Stomach (tissue), 9 donors: ENCODE results near the gene NPIPA5. TPM values are rescaled to one million over a fixed set of nuclear protein-coding genes. Genes with fewer than 3 reads are reported as not detected.
"Not testable (repeated sequence)": the region's sequence is repeated elsewhere in the genome, so short reads cannot be mapped to it uniquely, and the experiment has no call there.

Source experiments
- DNase-seq, 2 donors: peaks; one replicate each; pipeline versions ENCODE4 v3.0.0 to v3.0.0-alpha.2; 2013 to 2019
- H3K27ac ChIP-seq, 5 donors: fragments of 200-600 bp in 4 of 5; sonication (generic) in 4 of 5; one replicate each; pipeline ENCODE4 v1.5.1; 2013 to 2019; ENCODE audit warnings: mild to moderate bottlenecking in 1 of 5, moderate library complexity in 1 of 5
- H3K27me3 ChIP-seq, 3 donors: fragments of 200-600 bp; sonication (generic); one replicate each; pipeline ENCODE4 v1.5.1; 2017 to 2019; ENCODE audit warnings: mixed run types in 1 of 3
- H3K36me3 ChIP-seq, 4 donors: fragments of 200-600 bp; sonication (generic); 1 replicate in 3 of 4; 2 replicates in 1 of 4; pipeline ENCODE4 v1.5.1; 2016 to 2019
- H3K4me1 ChIP-seq, 4 donors: fragments of 200-600 bp; sonication (generic); one replicate each; pipeline ENCODE4 v1.5.1; 2016 to 2019
- H3K4me3 ChIP-seq, 4 donors: fragments of 200-600 bp; sonication (generic) in 3 of 4; one replicate each; pipeline ENCODE4 v1.5.1; 2016 to 2019; ENCODE audit warnings: mild to moderate bottlenecking in 1 of 4
- H3K9me3 ChIP-seq, 4 donors: fragments of 200-600 bp; sonication (generic); one replicate each; pipeline ENCODE4 v1.5.1; 2016 to 2019
- POLR2AphosphoS5 ChIP-seq, 3 donors: sonication (generic); formaldehyde crosslinking; IDR thresholded peaks; one replicate each; pipeline ENCODE4 v1.6.1; 2016; ENCODE audit warnings: antibody characterized with exemption in 3 of 3
- WGBS, 5 donors: extraction: QIAGEN DNeasy Blood & Tissue Kit in 3 of 5; methylation state at CpG; one replicate each; pipeline versions ENCODE4 v1.1.5 to v1.1.7; 2013 to 2018; 5-methylcytosine and 5-hydroxymethylcytosine counted together
- intact Hi-C: fragments of 100-400 bp; cut with DNase I; formaldehyde crosslinking; loops from one replicate; pipeline ENCODE4 v1.15.1; 2023; ENCODE audit warnings: low total_unique reads
- polyA plus RNA-seq, 3 donors: library from polyadenylated mRNA; stranded (reverse); fragments of 200-250 nt; gene quantifications; one replicate each; pipeline ENCODE4 v1.2.3, GENCODE V29; 2013
- total RNA-seq, 5 donors: library from RNA; depleted of rRNA; stranded (reverse); fragments of >200 nt; gene quantifications; one replicate each; pipeline versions ENCODE4 v1.1.0 to v1.2.3, GENCODE V29; 2014 to 2016
- donor health status: healthy with polysubstance abuse.
- donor health status: Bipolar disorder and iron deficiency.
- donor health status: healthy.

NPIPA5 gene
- total and polyA plus RNA-seq, 8 donors, result 0.45 to 20.6 (median 13.1) TPM; not detected in 1

GRCh38 chr16:15395631-15396508 lies 17.8 kb upstream of the NPIPA5 start, which contains the start of gene MPV17L:
Gene MPV17L (plus strand): TSS chr16:15395754. CDS start chr16:15395898, 144 bp downstream.
- intact Hi-C loops, result not testable (repeated sequence)
- WGBS, 5 donors, result 4 to 10% (median 4%) methylated on average over 23 to 79 of the region's 79 CpGs
- peak within 1 kb of the TSS; percentile 61 to 76 (median 66) for H3K4me3 ChIP-seq

GRCh38 chr16:15393025-15393424 lies 14.9 kb upstream of the NPIPA5 start:
- 90 to 96% (median 94%) methylated on average over 6 to 7 of the region's 8 CpGs for WGBS, 5 donors
- H3K27me3 ChIP-seq, intact Hi-C loops, H3K4me3 ChIP-seq, DNase-seq, H3K27ac ChIP-seq, H3K9me3 ChIP-seq, H3K36me3 ChIP-seq: not testable (repeated sequence)
- H3K4me1 ChIP-seq, result peaks cover 6 to 23% (median 17%) of the 10 kb centered on the region in 4 donors

More at GRCh38 chr16:15395631-15396508, 17.8 kb upstream of the NPIPA5 start, which contains the start of gene MPV17L:
- DNase-seq, result peak; percentile 48 to 75
- H3K36me3 ChIP-seq, H3K9me3 ChIP-seq, H3K27me3 ChIP-seq: not testable (repeated sequence)
- peak in 1 of 3 donors; percentile 19 for TF ChIP-seq POLR2AphosphoS5 (IDR thresholded peaks at IDR 0.05)
- peak within 1 kb of the TSS; percentile 23 to 77 (median 58) for H3K27ac ChIP-seq
- H3K4me1 ChIP-seq, result peaks cover 6 to 23% (median 17%) of the 10 kb centered on the region in 4 donors

DNA sequence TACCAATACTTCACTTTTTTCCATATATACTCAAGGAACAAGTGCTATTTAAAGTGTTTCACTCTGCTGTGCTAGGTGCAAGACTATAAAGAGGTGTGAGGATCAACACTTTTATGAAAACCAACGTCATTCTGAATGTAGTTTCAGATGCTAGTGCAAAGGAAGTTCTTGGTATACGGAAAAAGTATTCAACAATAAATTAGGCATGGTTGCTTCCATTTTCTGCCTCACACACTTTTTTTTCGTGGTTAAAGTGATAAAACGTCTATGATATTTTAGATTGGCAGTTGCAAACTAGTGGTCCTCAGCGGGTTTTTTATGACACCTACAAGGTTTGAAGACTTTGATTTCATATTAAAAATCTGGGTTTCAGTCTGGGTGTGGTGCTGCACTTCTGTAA lies 11.8 kb upstream of the NPIPA5 start:
- intact Hi-C loops, H3K27me3 ChIP-seq, H3K4me1 ChIP-seq, H3K36me3 ChIP-seq, H3K9me3 ChIP-seq, H3K27ac ChIP-seq, H3K4me3 ChIP-seq, DNase-seq: not testable (repeated sequence)
- 67 to 83% (median 80%) methylated on average over 5 of the region's 5 CpGs for WGBS, 5 donors

- H3K27me3 ChIP-seq, H3K4me3 ChIP-seq, H3K36me3 ChIP-seq, intact Hi-C loops, DNase-seq, H3K9me3 ChIP-seq, H3K4me1 ChIP-seq, H3K27ac ChIP-seq: not testable (repeated sequence)
- 61 to 81% (median 63%) methylated on average over 6 of the region's 6 CpGs for WGBS, 5 donors
These were observed 10.0 kb upstream of the NPIPA5 start for GRCh38 chr16:15388060-15388459.

GRCh38 chr16:15382810-15383209 lies 4.7 kb upstream of the NPIPA5 start:
- H3K9me3 ChIP-seq, DNase-seq, H3K27me3 ChIP-seq, H3K4me1 ChIP-seq, H3K27ac ChIP-seq, H3K4me3 ChIP-seq, intact Hi-C loops, H3K36me3 ChIP-seq: not testable (repeated sequence)
- 33 to 60% (median 55%) methylated on average over 1 to 3 of the region's 3 CpGs for WGBS, 5 donors

DNA sequence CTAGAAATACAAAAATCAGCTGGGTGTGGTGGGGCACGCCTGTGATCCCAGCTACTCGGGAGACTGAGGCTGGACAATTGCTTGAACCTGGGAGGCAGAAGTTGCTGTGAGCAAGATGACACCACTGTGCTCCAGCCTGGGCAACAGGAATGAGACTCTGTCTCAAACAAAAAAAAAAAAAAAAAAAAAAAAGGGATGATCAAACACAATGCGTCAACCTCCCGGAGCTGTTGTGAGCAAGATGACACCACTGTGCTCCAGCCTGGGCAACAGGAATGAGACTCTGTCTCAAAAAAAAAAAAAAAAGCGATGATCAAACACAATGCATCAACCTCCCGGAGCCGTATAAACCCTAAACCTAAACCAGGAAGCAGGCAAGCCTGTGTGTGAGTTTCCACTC lies 20.6 kb downstream of the NPIPA5 start:
- H3K4me3 ChIP-seq, H3K27me3 ChIP-seq, H3K27ac ChIP-seq, intact Hi-C loops, DNase-seq, H3K36me3 ChIP-seq, H3K4me1 ChIP-seq, H3K9me3 ChIP-seq: not testable (repeated sequence)
- WGBS, 5 donors, result 68 to 90% (median 73%) methylated on average over 3 to 5 of the region's 7 CpGs; no CpG with 5 or more reads in 1 of the 5 donors

DNA sequence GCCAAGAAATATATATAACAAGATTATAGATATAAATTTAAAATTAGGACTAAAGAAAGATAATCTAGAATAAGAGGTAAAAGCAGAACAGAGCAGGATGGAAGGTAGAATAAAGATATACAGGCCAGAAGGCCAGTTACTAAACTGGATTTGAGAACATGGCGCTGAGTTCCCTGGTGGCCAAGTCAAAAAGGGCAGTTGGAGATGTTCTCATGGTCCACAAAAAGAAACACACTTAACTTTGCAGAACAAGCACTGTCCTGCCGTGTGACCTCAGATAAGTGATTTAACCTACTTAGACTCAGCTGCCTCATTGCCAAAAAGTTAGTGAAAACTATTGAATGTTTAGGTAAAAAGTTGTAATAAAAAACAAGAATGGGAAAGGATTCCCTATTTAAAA lies 23.2 kb downstream of the NPIPA5 start:
- no CpG with 5 or more reads among the region's 2 CpGs for WGBS, 5 donors
- H3K27ac ChIP-seq, H3K27me3 ChIP-seq, intact Hi-C loops, DNase-seq, H3K4me3 ChIP-seq, H3K4me1 ChIP-seq, H3K36me3 ChIP-seq, H3K9me3 ChIP-seq: not testable (repeated sequence)

DNA sequence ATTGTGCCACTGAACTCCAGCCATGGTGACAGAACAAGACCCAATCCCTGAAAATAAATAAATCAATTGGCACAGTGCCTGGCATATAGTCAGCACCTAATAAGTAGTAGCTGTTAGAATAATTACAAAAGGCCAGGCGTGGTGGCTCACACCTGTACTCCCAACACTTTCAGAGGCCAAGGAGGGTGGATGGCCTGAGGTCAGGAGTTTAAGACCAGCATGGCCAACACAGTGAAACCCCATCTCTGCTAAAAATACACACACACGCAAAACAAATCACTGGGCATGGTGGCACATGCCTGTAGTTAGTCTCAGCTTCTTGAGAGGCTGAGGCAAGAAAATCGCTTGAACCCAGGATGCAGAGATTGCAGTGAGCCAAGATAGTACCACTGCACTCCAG lies 25.2 kb downstream of the NPIPA5 start:
- H3K27me3 ChIP-seq, H3K27ac ChIP-seq, H3K4me1 ChIP-seq, H3K4me3 ChIP-seq, H3K36me3 ChIP-seq, intact Hi-C loops, H3K9me3 ChIP-seq: not testable (repeated sequence)
- DNase-seq, result peak in 1 of 2 donors; percentile 25
- WGBS, 5 donors, result 23 to 60% (median 37%) methylated on average over 1 of the region's 3 CpGs; no CpG with 5 or more reads in 1 of the 5 donors

DNA sequence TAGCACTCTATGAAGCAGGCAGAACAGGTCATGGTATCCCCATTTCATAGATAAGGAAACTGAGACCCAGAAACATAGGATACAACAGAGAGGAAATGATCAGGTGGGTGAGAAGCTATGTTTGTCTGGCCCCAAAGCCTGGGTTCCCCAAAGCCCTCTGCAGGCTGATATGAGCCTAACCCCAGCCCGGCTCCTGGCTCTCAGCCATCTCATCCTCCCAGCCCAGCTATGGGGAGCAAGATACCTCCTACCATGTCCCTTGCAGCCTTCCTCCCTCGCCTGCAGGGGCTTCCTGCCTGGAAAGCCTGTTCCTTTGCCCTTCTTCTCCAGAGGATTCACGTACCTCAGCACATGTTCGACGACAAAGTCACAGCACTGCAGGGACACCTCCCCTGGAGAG lies 26.3 kb downstream of the NPIPA5 start:
- H3K27me3 ChIP-seq, intact Hi-C loops, H3K36me3 ChIP-seq, H3K27ac ChIP-seq, H3K4me1 ChIP-seq, H3K9me3 ChIP-seq, DNase-seq, H3K4me3 ChIP-seq: not testable (repeated sequence)
- no CpG with 5 or more reads among the region's 5 CpGs for WGBS, 5 donors

GRCh38 chr16:15351251-15351650 lies 26.8 kb downstream of the NPIPA5 start:
- H3K27me3 ChIP-seq, intact Hi-C loops, H3K27ac ChIP-seq, H3K9me3 ChIP-seq, DNase-seq, H3K36me3 ChIP-seq, H3K4me1 ChIP-seq, H3K4me3 ChIP-seq: not testable (repeated sequence)
- WGBS, 5 donors, result no CpG with 5 or more reads among the region's 11 CpGs

GRCh38 chr16:15348721-15349120 lies 29.4 kb downstream of the NPIPA5 start:
- H3K9me3 ChIP-seq, H3K27me3 ChIP-seq, H3K4me3 ChIP-seq, DNase-seq, H3K4me1 ChIP-seq, intact Hi-C loops, H3K27ac ChIP-seq, H3K36me3 ChIP-seq: not testable (repeated sequence)
- no CpG with 5 or more reads among the region's 7 CpGs for WGBS, 5 donors

DNA sequence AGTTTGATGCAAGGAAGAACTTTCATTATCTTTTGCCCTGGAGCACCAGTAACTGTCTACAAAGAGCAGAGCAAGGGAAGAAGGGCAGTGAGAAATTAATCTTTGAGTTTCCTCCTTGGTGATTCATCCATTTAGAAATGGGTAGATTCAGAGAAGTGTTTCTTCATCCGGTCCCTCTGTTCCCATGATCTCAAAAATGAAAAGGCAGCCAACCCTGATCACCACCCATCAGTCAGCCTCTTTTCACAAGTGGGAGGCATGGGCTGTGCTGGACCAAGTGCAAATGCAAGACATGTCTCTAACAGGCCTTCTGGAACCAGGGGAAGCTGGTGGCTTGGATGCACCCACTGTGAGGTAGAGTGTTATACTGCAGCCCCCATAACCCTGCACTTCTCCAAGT lies 35.8 kb downstream of the NPIPA5 start:
- H3K27ac ChIP-seq, H3K27me3 ChIP-seq, H3K36me3 ChIP-seq, intact Hi-C loops, DNase-seq, H3K9me3 ChIP-seq, H3K4me1 ChIP-seq, H3K4me3 ChIP-seq: not testable (repeated sequence)
- no CpG with 5 or more reads among the region's 1 CpG for WGBS, 5 donors
